ENCODE data around the gene LRRK2. TPM values are rescaled to one million over a fixed set of nuclear protein-coding genes. Genes with fewer than 3 reads are reported as not detected.
"Not testable (repeated sequence)": the region's sequence is repeated elsewhere in the genome, so short reads cannot be mapped to it uniquely, and the experiment has no call there.

LRRK2 gene
- total RNA-seq, 1 donor from 2014 or later, result 7.3 TPM

DNA sequence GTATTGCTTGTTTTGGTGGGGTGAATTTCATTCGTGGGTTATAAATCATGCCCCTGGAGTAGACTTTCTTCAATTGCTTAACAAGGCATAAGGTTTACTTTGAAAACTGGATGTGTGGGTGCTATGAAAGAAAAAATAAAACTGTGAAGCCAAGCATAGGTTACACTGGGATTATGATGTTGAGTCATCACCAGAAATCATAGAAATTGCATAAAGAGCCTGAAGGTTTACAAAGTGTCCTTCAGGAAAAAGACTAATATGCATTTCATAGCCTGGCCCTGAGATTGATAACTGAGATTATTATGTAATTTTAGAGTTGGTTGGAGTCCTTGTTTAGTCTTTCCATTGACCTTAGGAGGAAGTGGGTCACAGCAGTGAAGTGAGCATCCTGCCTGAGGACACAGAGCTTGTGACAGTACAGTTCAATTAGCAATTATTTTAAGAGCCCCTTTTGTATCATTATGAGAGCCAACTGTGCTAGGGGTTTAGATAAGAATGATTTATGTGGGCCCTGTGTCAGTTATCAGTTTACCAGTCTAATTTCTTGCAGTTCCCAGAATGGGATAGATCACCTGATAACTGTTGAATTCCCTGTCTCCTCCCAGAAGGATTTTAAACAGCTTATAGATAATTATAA is 13.6 kb downstream of the LRRK2 start:
- ATAC-seq, result no peak
- no peak for DNase-seq
- intact Hi-C loops (cut with micrococcal nuclease), result no loop called here

DNA sequence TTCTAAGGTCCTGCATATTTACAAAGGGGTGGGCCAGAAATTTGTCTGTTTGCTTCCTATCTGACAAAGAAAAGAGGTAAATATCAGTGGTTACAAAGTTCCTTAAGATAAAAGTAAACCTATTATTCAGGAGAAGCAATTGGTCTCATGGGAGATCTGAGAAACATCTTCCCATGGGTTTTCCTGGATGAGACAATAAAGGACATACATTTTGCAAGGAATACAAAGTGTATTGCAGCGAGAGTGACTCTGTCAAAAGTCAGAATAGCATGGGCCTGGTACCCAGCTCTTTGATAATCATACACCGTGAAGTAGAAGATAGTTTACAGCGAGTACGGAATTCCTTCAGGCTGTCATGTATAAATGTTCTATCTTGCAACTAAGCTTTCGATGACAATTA is 14.2 kb downstream of the LRRK2 start:
- intact Hi-C loops (cut with micrococcal nuclease), result no loop called here
- DNase-seq (no peak), ATAC-seq (no peak)

DNA sequence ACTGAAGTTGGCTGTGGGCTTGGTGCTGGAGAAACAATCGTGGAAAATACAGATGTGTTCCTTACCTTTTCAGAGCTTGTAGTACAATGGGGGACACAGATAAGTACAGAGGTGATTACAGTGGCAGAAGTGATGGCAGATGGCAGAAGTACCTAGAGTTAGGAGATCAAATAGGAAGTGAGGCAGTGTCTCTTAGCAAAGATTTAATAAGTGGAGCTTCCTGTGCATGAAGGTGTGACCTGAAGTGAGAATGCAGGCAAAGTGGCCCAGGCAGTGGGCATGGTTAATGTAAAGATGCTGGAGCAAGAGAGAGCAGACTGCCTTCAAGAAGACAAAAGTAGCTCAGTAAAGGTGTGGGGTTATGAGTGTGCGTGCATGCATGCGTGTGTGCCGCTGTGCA is 16.0 kb downstream of the LRRK2 start:
- DNase-seq, result no peak
- no peak for ATAC-seq
- intact Hi-C loops (cut with micrococcal nuclease), result no loop called here

DNA sequence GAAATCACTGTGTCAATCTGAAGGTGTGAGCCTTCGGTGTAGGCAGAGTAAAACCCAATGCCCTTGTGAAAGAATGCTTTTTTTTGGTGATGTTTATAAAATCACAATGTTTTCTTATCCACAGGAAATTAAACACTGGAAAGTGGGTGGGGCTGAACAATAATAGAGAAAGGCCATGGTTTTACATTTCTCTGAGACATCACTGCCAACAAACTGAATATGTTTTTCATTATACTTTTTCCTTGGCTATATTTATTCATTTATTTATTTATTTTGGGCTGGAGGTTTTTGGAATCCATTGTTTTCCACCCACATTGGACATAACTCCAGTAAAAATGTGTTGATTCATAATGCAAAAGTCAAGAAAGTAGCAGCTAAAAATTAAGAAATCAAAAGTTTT is 16.9 kb downstream of the LRRK2 start:
- DNase-seq, result no peak
- ATAC-seq, result no peak
- intact Hi-C loops (cut with micrococcal nuclease), result no loop called here

DNA sequence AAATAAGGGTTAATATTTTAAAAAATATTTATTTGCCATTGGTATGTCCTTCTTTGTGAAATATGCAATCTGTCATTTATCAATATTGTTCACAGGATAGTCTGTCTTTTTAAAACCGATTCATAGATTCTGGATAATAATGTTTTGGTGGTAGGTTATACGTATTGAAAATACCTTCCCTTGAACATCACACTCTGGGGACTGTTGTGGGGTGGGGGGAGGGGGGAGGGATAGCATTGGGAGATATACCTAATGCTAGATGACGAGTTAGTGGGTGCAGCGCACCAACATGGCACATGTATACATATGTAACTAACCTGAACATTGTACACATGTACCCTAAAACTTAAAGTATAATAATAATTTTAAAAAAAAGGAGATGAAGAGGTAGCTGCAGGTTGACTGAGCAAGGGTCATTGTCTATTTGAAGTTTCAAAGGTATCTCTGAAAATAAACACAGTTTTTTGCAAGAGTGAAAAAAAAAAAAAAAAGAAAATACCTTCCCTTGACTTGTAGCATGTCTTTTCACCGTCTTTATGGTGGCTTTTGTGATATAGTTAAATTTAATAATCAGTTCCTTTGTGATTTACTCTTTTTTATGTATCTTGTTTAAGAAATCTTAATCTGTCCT is 19.8 kb downstream of the LRRK2 start:
- DNase-seq; intact Hi-C loops (cut with micrococcal nuclease); ATAC-seq: not testable (repeated sequence)

DNA sequence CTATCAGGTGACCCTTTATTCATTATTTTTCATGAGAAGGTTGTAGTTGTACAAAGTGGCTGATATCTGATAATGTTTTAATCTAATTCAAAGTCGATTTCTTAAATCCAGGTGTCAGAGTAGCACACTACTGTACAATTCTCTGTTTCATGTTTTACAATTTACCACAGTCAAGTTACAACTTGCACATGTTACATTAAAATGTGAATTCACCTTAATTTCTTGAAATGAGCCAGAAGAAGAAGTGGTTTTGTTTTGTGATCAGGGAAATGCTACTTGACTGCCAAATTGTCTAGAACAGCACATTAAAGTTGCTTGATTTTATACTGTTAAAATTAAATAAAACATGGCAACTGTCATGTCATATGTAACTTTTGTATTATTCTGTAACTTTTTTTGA is 23.2 kb downstream of the LRRK2 start:
- DNase-seq, result no peak
- intact Hi-C loops (cut with micrococcal nuclease), result no loop called here
- no peak for ATAC-seq

DNA sequence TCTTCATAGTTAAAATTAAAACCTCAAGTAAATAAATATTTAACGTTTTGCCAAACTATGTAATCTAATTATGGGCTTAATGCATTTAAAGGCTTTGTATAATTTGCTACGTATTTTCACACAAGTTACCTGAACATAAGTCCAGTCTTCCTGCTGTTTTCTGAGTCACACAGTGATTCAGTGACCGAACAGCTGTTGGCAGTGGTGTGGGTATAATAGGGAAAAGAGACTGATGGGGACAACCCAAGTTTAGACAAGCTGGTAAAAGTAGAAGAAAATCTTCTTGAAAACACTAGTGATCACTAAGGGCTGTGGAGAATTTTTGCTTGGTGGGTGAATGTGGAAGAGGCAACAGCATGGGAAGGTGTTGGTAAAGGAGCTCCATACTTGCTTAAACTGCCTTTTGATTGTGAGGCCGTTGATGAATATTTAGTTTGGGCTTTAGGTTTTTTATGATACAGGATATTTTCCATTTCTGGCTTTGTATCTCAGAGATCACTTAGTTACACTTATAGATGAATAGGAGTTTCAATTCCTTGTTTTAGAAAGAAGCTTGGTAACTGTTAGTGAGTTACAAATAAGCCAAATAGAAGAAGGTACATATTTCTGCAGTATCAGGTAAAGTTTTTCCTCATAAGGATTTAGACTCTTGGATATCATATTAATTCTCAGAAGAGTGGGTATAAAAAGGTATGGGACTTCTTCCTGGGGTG is 23.9 kb downstream of the LRRK2 start:
- intact Hi-C loops (cut with micrococcal nuclease), result no loop called here
- DNase-seq, result no peak
- ATAC-seq, result no peak

DNA sequence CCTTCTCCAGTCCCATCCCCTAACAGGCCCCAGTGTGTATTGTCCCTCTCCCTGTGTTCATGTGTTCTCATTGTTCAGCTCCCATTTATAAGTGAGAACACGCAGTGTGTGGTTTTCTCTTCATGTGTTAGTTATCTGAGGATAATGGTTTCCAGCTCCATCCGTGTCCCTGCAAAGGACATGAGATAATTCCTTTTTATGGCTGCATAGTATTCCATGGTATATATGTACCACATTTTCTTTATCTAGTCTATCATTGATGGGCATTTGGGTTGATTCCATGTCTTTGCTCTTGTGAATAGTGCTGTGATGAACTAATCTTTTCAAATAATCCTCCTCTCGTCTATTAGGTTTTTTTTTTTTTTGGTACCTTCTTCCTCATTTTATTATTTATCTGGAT is 25.9 kb downstream of the LRRK2 start:
- intact Hi-C loops (cut with micrococcal nuclease); DNase-seq; ATAC-seq: not testable (repeated sequence)

DNA sequence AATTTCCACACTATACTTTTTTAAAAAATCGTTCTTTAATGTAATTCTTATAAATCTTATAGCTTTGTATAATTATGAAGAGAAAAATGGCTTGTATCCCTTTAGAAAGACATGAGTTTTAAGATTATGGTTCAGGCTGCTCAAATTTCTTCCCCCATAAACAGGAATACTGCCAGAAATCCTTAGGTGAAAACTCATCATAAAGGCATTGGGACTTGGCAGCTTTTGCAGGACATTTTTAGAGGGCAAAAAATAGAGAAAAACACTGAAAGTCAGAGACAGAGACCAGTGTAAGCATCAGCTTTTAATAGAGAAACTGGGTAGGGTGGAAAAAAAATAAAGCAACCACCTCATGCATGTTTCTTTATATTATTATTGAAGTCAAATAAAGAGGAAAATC is 29.1 kb downstream of the LRRK2 start:
- no peak for DNase-seq
- intact Hi-C loops (cut with micrococcal nuclease), result no loop called here
- no peak for ATAC-seq

DNA sequence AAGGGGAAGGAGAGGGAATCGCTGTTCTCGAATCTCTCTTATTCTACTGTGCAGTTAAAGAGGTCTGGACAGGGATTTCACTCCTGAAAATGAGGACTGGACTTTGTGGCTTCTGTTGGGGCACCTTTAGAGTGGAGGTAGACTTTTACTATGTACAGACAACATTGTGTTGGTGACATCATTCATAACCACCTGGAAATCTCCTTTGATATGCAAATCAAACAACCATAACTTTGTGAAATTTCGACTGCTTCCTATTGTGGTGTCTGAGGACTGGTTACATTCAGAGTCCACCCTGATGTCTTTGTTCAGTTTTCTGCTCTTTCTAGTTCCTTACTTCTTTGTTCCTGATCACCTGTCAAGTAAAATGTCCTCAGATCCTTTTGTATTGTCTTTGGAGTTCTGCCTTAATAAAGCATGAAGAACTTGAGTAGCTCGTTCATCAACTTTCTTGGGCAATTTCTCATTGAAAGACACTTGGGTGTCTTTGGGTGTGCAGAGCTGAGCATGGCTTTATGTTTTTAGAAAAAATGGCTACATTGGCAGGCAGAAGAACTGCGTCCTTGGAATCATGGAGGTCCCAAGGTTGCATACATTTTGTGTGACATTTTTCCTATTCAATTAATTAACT is 29.8 kb downstream of the LRRK2 start:
- no peak for ATAC-seq
- intact Hi-C loops (cut with micrococcal nuclease), result no loop called here
- no peak for DNase-seq

DNA sequence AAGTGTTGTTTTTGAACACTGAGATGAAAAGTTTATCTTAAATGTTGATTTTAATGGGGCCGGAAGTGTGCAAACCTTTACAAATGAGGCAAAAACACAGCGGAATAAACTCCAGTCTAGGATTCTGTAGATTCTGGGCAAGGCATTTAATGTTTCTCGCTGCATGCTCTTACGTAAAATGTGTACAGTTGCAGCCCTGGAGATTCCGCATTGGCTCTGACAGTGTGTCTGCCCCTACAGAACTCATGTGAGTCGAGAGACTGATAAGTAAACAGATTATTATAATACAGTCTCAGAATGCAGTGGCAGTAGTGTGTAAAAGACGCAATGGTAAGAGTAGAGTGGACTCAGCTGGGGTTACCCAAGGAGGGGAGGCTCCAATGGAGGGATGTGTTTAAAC is 33.6 kb downstream of the LRRK2 start:
- DNase-seq (no peak), ATAC-seq (no peak)
- intact Hi-C loops (cut with micrococcal nuclease), result no loop called here

DNA sequence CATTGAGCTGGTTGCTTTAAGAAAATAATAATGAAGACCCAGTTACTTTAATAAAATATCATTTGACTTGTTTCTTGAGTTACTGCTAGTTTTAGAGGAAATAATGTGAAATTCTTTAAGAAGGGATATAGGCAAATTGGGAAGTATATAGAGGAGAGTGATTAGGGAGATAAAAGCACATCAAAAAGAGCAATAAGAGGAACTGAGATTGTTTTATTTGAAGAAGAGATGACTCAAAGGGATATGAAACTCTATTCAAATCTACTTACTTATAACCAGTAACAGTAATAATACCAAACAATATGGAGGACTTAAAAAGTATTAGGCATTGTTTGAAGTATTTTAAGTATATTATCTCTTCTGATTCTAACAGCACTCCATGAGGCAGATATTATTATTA is 37.1 kb downstream of the LRRK2 start:
- no peak for DNase-seq
- intact Hi-C loops (cut with micrococcal nuclease), result no loop called here
- ATAC-seq, result no peak

DNA sequence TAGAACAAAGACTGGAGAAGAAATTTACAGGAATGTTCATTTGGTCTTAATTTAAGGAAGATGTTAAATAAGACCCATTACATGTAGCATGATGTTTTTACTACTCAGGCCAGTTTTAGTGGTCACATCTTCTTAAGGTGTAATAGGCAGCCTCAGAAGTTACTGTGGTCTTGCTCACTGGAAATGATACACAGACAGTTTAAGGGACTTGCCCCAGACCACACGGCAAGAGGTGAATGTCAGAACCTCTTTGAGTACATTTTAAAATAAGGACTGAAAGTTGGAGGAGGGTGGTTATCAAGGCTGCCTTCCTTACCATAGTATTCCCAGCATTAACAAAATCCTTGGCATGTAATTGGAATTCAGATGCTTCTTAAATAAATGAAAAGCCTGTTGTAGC is 37.9 kb downstream of the LRRK2 start:
- ATAC-seq (no peak), DNase-seq (no peak)
- intact Hi-C loops (cut with micrococcal nuclease), result no loop called here

DNA sequence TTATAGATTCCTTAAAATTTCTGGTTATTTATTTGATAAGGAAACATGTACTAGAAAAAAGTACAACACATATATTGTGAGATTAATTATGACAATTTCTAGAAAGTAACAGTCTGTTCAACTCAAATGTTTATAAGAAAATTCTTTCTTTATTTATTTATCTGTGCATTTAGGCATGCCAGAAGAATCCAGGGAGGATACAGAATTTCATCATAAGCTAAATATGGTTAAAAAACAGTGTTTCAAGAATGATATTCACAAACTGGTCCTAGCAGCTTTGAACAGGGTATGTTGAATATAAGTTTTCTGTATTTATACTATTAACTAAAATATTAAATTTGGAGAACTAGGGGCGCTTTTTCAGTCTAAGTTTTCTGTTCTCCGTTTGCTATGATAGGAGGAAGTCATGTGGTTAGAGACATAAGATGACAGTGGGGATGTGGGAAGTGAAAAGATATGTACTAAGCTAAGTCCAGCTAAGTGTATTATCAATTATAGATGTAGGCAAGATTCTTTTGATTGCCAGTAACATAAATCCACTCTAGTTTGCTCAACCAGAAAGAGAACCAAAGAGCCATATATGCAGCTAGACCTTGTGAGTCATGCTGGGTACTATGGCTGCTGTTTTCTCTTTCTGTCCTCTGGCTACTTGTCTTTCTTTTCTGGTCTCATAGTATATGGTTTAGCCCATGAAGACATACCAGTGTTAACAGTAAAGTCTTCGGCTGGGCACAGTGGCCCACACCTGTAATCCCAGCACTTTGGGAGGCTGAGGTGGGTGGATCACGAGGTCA is 39.0 kb downstream of the LRRK2 start:
- DNase-seq (no peak), ATAC-seq (no peak)
- intact Hi-C loops (cut with micrococcal nuclease), result no loop called here

DNA sequence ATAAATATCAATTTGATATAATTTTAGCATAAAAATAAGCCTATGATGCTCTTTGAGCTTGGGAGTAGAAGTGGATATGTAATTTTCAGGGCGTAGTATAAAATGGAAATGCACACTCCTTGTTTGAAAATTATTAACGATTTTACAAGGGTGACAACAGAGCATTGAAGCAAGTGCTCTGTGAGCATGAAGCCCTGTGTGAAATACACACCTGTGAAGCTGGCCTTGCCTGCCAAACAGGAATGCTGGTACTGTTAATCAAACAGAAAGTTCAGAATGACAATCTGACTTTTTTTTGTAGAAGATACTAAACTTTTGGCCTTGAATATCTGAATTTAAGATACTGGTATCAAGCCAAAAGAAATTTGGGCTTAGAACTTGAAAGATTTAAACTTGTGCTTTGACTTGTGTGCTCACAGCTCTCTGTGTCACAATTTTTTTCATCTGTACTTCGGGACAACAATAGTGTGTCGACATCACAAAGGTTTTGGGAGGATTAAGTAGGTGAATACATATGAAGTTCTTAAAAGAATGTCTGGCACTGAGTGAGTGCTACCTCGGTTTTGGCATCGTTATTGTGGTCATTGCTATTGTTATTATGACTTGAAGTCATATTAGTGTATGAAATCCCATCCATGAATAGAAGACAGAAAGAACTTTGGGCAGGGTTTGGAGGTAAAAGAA is 47.3 kb downstream of the LRRK2 start:
- ATAC-seq (no peak), DNase-seq (no peak)
- intact Hi-C loops (cut with micrococcal nuclease), result no loop called here

DNA sequence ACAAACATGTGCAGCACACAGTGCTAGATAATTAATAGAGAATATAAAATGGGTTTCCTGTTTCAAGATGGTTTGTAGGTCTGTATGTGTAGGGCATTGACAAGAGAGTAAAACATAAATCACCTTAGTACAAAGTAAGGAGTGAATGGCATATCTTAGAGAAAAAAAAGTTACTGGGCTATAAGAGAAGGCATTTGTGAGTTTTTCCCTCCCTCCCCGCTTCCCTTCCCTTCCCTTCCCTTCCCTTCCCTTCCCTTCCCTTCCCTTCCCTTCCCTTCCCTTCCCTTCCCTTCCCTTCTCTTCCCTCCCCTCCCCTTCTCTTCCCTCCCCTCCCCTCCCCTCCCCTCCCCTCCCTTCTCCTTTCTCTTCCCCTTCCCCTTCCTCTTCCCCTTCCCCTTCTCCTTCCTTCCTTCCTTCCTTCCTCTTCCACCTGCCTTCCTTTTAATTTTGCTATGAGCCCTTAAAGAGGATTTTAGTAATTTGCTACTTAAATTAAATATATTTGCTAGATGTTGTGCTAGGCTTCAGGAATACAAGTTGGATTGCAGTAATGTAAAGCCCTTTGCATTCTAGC is 57.1 kb downstream of the LRRK2 start:
- ATAC-seq, result no peak
- intact Hi-C loops (cut with micrococcal nuclease), result no loop called here
- DNase-seq, result no peak

DNA sequence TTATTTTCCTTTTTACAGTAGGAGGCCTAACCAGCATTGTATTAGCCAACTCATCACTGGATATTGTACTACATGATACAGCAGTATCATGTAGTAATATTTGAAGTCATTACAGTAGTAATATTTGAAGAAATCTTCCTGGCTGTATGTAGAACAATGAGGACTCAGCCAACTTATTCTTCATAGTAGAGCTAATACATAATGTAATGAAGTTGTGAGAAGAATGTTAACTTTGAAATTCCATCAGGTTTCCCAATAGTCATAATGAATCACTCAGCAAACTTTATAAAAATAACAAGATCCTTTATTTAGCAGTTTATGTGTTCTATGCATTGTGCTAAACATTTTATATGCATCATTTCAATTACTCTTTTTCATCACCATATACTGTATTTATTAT is 61.8 kb downstream of the LRRK2 start:
- DNase-seq (no peak), ATAC-seq (no peak)
- intact Hi-C loops (cut with micrococcal nuclease), result no loop called here

DNA sequence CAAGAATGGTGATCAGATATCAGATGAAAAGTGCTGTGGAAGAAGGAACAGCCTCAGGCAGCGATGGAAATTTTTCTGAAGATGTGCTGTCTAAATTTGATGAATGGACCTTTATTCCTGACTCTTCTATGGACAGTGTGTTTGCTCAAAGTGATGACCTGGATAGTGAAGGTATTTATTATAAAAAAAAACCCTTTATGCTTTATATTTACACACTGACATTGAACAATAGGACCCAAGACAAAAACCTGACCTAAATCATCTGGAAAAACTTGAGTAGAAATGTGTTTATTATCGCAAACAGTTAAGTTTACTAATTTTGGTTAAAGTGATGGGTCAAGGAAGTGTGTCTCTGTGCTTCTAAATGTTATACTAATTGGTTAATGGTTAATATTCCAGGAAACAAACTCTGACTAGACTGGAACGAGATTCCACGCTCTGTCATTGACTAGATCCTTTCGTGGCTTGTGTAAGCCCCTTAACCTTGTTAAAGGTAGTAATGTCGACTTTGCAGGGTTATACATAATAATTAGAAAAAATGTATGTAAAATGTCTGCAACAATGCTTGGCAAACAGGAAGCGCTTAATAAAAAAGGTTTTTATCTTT is 62.7 kb downstream of the LRRK2 start:
- ATAC-seq, result no peak
- intact Hi-C loops (cut with micrococcal nuclease), result no loop called here

More for the DNA sequence above, 62.7 kb downstream of the LRRK2 start:
- no peak for DNase-seq
